HEK293 (cell line): ENCODE measurements around the gene TNP2.

ENCODE experiments used
- MYNN ChIP-seq: fragments of 450-650 bp; formaldehyde crosslinking; IDR thresholded peaks from 2 replicates; pipeline ENCODE4 v1.5.1; 2016; ENCODE audit warnings: missing biosample characterization, missing genetic modification characterization, borderline replicate concordance
- TCF7L2 ChIP-seq: IDR thresholded peaks from 2 replicates; pipeline ENCODE4 v1.6.1; 2011; ENCODE audit warnings: low read depth, mild to moderate bottlenecking, inconsistent platforms, low read length, moderate library complexity, borderline replicate concordance
- WT1 ChIP-seq: fragments of 450-650 bp; formaldehyde crosslinking; IDR thresholded peaks from 2 replicates; pipeline ENCODE4 v1.5.1; 2016; ENCODE audit warnings: missing biosample characterization, missing genetic modification characterization
- ZEB2 ChIP-seq: fragments of 450-650 bp; formaldehyde crosslinking; IDR thresholded peaks from 2 replicates; pipeline ENCODE4 v1.5.1; 2016; ENCODE audit warnings: missing biosample characterization, missing genetic modification characterization
- ZNF473 ChIP-seq: fragments of 450-650 bp; formaldehyde crosslinking; IDR thresholded peaks from 2 replicates; pipeline ENCODE4 v1.5.1; 2017; ENCODE audit warnings: missing biosample characterization, missing genetic modification characterization
- ZNF561 ChIP-seq: fragments of 450-650 bp; IDR thresholded peaks from 2 replicates; pipeline ENCODE4 v1.5.1; 2018; ENCODE audit warnings: missing biosample characterization, missing genetic modification characterization, borderline replicate concordance
- ZNF660 ChIP-seq: fragments of 450-650 bp; IDR thresholded peaks from 2 replicates; pipeline ENCODE4 v1.5.1; 2018; ENCODE audit warnings: missing biosample characterization, mild to moderate bottlenecking, missing genetic modification characterization
- TF ChIP-seq, protein P1 (sequence below): fragments of 450-650 bp; formaldehyde crosslinking; IDR thresholded peaks from 2 replicates; pipeline ENCODE4 v1.5.1; 2016; ENCODE audit warnings: missing biosample characterization, missing genetic modification characterization
- TF ChIP-seq, protein P2 (sequence below): fragments of 450-650 bp; formaldehyde crosslinking; conservative IDR thresholded peaks from 2 replicates; pipeline ENCODE4 v1.5.1; 2016; ENCODE audit warnings: low read depth, missing biosample characterization, missing genetic modification characterization
- TF ChIP-seq, protein P3 (sequence below): fragments of 450-650 bp; formaldehyde crosslinking; optimal IDR thresholded peaks from 2 replicates; pipeline ENCODE3; 2016; ENCODE audit warnings: missing biosample characterization, mild to moderate bottlenecking, missing genetic modification characterization
- TF ChIP-seq, protein P4 (sequence below): fragments of 450-650 bp; formaldehyde crosslinking; IDR thresholded peaks from 2 replicates; pipeline ENCODE4 v1.5.1; 2016; ENCODE audit warnings: missing biosample characterization, missing genetic modification characterization
- TF ChIP-seq, protein P5 (sequence below): sonication (generic); formaldehyde crosslinking; IDR thresholded peaks from 2 replicates; pipeline ENCODE4 v1.8.1; 2022; ENCODE audit warnings: mild to moderate bottlenecking, moderate library complexity, missing genetic modification reagents
- TF ChIP-seq, protein P6 (sequence below): fragments of 450-650 bp; formaldehyde crosslinking; IDR thresholded peaks from 2 replicates; pipeline ENCODE4 v1.5.1; 2016; ENCODE audit warnings: missing biosample characterization, missing genetic modification characterization, borderline replicate concordance
- TF ChIP-seq, protein P7 (sequence below): fragments of 450-650 bp; formaldehyde crosslinking; IDR thresholded peaks from 2 replicates; pipeline ENCODE4 v1.5.1; 2017; ENCODE audit warnings: missing biosample characterization, missing genetic modification characterization

DNA sequence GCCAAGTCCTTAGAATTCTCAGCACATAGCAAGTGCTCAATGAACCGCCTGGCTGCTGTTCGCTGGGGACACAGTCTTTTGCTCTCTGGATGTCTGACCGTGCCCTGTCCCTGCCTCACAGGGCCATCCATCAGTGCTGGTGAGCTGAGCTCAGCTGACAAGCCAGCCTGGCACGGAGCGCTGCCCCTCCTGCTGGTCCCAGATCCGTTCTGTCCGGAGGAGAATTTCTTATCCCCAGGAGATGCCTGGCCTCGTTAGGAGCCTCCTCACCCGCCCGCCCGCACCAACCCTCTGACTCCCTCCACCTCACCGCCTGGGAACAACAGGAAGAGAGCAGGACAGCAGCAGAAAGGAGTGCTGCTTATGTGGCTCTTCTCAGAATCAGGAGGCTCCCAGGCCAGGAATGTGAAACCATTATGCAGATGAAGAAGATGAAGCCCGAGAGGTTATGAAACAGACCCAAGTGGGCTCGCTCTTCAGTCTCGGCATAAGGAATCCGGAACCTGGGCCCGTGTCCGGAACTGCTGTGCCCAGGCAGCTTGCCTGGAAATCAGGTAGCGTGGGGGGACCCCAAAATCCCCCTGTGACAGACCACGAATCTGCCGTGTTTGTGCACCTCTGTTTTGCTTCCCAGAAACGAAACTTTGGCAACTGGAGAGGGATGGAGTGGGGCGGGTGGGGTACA, 47.3 kb upstream of the TNP2 start:
- no peak for TF ChIP-seq MYNN
- TF ChIP-seq, protein P1, sequence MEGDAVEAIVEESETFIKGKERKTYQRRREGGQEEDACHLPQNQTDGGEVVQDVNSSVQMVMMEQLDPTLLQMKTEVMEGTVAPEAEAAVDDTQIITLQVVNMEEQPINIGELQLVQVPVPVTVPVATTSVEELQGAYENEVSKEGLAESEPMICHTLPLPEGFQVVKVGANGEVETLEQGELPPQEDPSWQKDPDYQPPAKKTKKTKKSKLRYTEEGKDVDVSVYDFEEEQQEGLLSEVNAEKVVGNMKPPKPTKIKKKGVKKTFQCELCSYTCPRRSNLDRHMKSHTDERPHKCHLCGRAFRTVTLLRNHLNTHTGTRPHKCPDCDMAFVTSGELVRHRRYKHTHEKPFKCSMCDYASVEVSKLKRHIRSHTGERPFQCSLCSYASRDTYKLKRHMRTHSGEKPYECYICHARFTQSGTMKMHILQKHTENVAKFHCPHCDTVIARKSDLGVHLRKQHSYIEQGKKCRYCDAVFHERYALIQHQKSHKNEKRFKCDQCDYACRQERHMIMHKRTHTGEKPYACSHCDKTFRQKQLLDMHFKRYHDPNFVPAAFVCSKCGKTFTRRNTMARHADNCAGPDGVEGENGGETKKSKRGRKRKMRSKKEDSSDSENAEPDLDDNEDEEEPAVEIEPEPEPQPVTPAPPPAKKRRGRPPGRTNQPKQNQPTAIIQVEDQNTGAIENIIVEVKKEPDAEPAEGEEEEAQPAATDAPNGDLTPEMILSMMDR (tag by site-specific recombination) = no peak
- no peak for TF ChIP-seq ZNF660 (tag by site-specific recombination)
- no peak for TF ChIP-seq WT1 (tag by site-specific recombination)
- TF ChIP-seq, protein P2, sequence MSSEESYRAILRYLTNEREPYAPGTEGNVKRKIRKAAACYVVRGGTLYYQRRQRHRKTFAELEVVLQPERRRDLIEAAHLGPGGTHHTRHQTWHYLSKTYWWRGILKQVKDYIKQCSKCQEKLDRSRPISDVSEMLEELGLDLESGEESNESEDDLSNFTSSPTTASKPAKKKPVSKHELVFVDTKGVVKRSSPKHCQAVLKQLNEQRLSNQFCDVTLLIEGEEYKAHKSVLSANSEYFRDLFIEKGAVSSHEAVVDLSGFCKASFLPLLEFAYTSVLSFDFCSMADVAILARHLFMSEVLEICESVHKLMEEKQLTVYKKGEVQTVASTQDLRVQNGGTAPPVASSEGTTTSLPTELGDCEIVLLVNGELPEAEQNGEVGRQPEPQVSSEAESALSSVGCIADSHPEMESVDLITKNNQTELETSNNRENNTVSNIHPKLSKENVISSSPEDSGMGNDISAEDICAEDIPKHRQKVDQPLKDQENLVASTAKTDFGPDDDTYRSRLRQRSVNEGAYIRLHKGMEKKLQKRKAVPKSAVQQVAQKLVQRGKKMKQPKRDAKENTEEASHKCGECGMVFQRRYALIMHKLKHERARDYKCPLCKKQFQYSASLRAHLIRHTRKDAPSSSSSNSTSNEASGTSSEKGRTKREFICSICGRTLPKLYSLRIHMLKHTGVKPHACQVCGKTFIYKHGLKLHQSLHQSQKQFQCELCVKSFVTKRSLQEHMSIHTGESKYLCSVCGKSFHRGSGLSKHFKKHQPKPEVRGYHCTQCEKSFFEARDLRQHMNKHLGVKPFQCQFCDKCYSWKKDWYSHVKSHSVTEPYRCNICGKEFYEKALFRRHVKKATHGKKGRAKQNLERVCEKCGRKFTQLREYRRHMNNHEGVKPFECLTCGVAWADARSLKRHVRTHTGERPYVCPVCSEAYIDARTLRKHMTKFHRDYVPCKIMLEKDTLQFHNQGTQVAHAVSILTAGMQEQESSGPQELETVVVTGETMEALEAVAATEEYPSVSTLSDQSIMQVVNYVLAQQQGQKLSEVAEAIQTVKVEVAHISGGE (tag by site-specific recombination) = no peak
- TF ChIP-seq ZNF561 (tag by site-specific recombination) = no peak
- TF ChIP-seq ZEB2 (tag by site-specific recombination) = no peak
- TF ChIP-seq, protein P3, sequence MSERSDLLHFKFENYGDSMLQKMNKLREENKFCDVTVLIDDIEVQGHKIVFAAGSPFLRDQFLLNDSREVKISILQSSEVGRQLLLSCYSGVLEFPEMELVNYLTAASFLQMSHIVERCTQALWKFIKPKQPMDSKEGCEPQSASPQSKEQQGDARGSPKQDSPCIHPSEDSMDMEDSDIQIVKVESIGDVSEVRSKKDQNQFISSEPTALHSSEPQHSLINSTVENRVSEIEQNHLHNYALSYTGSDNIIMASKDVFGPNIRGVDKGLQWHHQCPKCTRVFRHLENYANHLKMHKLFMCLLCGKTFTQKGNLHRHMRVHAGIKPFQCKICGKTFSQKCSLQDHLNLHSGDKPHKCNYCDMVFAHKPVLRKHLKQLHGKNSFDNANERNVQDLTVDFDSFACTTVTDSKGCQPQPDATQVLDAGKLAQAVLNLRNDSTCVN = no peak
- no peak for TF ChIP-seq TCF7L2
- TF ChIP-seq, protein P4, sequence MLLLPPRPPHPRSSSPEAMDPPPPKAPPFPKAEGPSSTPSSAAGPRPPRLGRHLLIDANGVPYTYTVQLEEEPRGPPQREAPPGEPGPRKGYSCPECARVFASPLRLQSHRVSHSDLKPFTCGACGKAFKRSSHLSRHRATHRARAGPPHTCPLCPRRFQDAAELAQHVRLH = no peak
- TF ChIP-seq ZNF473 (tag by site-specific recombination) = no peak
- TF ChIP-seq, protein P5, sequence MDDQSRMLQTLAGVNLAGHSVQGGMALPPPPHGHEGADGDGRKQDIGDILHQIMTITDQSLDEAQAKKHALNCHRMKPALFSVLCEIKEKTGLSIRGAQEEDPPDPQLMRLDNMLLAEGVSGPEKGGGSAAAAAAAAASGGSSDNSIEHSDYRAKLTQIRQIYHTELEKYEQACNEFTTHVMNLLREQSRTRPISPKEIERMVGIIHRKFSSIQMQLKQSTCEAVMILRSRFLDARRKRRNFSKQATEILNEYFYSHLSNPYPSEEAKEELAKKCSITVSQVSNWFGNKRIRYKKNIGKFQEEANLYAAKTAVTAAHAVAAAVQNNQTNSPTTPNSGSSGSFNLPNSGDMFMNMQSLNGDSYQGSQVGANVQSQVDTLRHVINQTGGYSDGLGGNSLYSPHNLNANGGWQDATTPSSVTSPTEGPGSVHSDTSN (CRISPR knock-in tag) = no peak
- TF ChIP-seq, protein P6, sequence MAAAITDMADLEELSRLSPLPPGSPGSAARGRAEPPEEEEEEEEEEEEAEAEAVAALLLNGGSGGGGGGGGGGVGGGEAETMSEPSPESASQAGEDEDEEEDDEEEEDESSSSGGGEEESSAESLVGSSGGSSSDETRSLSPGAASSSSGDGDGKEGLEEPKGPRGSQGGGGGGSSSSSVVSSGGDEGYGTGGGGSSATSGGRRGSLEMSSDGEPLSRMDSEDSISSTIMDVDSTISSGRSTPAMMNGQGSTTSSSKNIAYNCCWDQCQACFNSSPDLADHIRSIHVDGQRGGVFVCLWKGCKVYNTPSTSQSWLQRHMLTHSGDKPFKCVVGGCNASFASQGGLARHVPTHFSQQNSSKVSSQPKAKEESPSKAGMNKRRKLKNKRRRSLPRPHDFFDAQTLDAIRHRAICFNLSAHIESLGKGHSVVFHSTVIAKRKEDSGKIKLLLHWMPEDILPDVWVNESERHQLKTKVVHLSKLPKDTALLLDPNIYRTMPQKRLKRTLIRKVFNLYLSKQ (tag by site-specific recombination) = no peak
- TF ChIP-seq, protein P7, sequence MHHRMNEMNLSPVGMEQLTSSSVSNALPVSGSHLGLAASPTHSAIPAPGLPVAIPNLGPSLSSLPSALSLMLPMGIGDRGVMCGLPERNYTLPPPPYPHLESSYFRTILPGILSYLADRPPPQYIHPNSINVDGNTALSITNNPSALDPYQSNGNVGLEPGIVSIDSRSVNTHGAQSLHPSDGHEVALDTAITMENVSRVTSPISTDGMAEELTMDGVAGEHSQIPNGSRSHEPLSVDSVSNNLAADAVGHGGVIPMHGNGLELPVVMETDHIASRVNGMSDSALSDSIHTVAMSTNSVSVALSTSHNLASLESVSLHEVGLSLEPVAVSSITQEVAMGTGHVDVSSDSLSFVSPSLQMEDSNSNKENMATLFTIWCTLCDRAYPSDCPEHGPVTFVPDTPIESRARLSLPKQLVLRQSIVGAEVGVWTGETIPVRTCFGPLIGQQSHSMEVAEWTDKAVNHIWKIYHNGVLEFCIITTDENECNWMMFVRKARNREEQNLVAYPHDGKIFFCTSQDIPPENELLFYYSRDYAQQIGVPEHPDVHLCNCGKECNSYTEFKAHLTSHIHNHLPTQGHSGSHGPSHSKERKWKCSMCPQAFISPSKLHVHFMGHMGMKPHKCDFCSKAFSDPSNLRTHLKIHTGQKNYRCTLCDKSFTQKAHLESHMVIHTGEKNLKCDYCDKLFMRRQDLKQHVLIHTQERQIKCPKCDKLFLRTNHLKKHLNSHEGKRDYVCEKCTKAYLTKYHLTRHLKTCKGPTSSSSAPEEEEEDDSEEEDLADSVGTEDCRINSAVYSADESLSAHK (tag by site-specific recombination) = no peak
